Left lobe of liver (tissue), 2 donors: Measurements from ENCODE around the gene COL4A2. TPM values are rescaled to one million over a fixed set of nuclear protein-coding genes. Genes with fewer than 3 reads are reported as not detected.

Source experiments
- ATAC-seq: fragments of 200-7000 bp; cut with Tn5 transposase; one replicate; pipeline ENCODE4 v1.9.1; 2020; ENCODE audit warnings: mild to moderate bottlenecking, moderate library complexity
- DNase-seq: peaks from one replicate; pipeline ENCODE4 v3.0.0-alpha.2; 2020; ENCODE audit warnings: low spot score
- total RNA-seq: library from RNA; stranded (reverse); gene quantifications from one replicate; pipeline ENCODE4 v1.2.1, GENCODE V29; 2021
- donor health status: DM: no; HTN: no; CAD: no; lungs with moderate emphysema.
- donor health status: DM: no; HTN: yes; CAD: no.

Gene COL4A2
- total RNA-seq, 1 donor from 2014 or later: 12.4 TPM

DNA sequence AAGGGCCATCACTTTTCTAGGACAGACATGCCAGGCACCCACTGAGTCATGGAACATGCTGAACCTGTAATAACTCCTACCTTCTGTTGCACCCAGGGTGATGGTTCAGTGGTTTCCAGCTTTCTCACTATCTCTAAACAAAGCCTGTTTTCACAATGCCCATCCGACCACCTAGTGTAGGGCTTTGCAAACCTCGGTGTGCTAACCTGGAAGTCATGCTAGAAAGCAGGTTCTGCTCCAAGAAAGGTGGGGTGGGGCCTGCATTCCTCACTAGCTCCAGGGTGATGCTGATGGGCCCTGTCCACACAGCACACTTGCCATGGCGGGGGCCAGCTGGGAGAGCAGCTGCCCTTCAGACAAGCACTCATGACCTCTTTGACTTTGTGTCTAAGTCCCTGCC lies 43.4 kb downstream of the COL4A2 start:
- ATAC-seq (no peak), DNase-seq (no peak)

- ATAC-seq: no peak
- no peak for DNase-seq
Observed at GRCh38 chr13:110351636-110352420, 44.7 kb downstream of the COL4A2 start.

DNA sequence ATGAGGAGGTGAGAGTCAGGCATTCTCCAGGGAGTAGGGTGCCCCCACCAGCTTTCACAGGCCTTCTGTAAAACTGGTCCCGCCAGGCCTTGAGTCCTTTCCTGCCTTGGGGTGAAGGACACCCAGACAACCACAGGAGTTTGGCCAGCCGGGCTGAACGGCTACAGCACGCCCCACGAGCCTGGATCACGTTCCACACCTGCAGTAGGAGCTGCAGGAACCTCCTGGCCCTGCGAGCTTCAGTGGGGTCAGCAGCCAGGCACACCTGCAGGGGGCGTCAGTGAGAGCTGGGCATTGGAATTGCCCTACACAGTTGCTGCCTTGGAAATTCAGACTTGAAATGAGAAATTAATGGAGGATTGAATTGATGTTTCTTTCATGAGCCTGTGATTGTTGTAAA lies 45.7 kb downstream of the COL4A2 start:
- no peak for ATAC-seq
- no peak for DNase-seq

DNA sequence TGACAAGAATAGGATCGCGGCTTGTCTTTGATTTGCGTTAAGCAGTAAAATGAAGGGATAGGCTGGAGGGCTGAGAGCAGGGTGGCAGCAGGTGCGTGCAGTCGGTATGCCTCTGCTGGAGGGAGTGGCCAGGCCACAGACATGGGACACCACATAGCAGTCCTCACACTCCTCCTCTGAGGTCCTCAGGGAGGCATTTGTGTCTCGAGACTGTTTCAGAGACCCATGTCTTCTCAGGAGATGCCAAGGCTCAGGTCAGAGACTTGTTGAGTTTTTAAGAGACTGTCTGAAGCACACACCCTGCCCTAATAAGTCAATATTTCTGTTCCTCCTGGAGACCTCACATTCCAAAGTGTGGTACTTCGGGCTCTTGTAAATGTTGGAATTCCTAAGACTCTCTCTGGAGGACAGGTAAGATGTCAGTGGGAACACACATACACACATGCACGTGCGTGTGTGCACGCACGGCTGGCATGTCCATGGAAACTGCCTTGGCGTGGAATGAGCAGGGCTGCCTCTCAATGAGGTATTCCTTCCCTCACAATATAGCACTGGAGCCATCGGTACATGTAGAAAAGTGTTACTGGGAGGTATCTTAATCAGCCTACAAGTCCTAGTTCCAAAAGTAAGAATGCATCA lies 46.4 kb downstream of the COL4A2 start:
- ATAC-seq (no peak), DNase-seq (no peak)

DNA sequence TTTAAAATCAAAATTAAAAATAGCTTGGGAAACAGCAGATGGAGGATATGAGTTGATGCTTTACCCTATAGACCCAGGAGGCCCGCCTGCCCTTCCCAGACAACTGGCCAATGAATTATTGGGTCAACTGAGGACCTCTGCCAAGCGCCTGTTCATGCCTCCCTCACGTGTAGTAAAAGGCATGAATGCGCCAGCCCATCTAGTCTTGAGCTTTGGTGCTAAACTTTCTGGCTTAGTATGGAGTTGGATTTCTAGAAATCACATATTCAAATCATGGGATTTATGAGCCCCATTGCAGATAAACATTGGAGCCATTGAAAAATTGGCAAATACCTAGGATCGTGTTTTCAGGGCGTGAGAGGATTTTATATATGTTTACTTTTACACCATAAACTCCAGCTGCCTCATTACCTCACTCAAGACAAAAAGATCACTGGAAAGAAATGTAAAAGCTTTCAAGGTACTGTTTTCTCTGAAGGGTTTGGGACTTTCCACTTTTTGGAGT lies 47.1 kb downstream of the COL4A2 start:
- DNase-seq (no peak), ATAC-seq (no peak)

GRCh38 chr13:110354715-110355473 lies 47.8 kb downstream of the COL4A2 start:
- ATAC-seq: no peak
- no peak for DNase-seq

DNA sequence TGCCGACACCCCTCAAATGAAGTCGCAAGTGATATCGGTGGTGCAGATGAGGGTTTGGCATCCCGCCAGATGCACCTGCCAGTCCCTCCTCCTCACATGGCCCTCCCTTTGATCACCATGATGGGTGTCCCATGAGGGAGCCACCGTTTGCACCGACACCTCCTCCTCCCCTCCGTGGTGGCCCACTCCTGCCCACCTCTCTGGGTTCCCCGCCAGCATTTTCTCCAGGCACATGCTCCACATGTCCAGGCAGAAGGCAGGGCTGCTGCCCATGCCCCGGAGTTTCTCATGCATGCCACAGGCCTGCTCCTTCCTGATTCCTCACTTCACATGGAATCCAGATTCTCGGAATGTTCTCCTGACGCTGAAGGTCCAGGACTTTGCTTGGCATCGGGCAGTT lies 49.3 kb downstream of the COL4A2 start:
- DNase-seq (no peak), ATAC-seq (no peak)

GRCh38 chr13:110358381-110358780 lies 51.3 kb downstream of the COL4A2 start:
- DNase-seq (no peak), ATAC-seq (no peak)

DNA sequence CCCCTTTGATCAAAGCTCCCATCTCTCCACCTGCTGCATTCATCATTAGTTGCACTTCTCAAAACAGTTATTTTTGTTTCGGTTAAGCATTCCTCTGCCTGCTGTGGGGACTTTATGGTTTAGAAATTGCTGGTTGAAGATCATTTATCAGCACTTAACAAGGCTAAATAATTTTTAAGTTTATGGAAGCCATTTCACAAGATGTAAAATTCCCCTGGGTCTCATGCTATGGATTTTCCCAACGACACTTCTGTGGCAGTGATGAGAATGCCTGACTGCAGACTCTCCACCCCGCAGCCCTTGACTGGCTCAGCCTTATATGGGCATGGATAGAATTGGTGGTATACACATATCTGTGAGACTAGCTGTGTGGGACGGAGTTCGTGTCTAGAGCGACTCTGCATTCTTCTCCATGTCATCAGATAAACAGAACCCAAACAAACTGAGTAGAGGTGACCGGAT lies 52.8 kb downstream of the COL4A2 start:
- no peak for ATAC-seq
- DNase-seq: no peak

GRCh38 chr13:110360598-110360997 lies 53.5 kb downstream of the COL4A2 start:
- DNase-seq: no peak
- no peak for ATAC-seq

DNA sequence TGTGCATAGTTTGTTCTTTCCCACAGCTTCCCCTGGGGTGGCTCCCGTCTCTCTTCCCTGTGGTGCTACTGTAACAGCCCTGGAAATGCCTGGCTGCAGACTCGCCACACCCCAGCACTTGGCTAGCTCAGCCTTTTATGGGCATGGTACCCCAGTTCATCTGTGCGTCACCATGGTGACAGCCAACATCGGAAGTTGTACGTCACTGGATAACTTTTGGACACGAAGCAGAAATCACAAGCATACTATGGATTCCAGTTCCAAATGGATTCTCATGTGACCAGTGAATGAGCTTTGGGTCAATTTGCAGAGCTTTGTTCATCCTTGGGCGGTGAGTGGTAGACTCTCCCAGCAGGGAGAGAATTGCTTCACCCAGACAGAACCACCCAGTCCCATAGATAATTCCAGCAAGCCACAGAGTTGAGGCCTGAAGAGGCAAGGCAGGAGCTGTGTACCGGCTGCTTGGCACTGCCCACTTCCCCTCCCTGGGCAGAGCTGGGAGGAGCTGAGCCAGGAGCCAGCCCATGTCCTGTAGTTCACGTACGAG lies 54.4 kb downstream of the COL4A2 start:
- ATAC-seq (peak; percentile 30), DNase-seq (no peak)

DNA sequence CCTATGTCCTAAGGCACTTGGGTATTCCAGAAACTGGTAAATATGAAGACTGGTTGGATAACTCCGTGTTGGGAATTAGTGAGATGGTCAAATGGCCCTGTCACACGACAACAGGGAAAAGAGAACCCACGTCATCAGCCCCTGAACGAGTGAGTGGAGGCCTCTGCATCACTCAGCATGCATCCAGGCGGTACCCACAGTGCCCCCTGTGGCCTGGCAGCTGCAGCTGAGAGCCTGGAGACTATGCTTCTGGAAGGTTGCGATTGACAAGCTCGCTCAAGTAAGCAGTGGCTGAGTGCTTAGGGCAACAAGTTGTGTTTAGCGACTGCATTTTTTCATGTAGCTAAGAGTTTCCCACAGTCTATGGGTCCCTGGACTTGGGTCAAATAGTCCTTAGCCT lies 55.9 kb downstream of the COL4A2 start:
- DNase-seq (no peak), ATAC-seq (no peak)

GRCh38 chr13:110364081-110364480 lies 57.0 kb downstream of the COL4A2 start:
- DNase-seq (no peak), ATAC-seq (no peak)

DNA sequence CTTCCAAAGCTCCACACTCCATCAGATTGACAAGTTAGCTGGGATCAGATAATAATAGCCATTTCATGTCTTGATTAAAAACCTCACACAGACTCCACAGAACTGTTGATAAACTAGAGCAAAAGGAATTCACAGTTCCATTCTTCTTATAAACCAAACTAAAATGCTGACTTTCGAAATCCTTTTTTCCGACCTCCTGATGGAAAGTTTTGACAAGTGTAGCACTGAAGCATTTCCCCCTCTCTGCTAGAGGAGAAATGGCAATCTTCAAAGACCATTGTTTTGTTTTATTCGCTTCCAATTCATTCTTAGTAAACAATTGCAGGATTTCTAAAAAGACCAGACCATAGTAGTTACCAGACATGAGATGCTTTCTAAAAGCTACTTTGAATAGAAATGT lies 58.8 kb downstream of the COL4A2 start:
- ATAC-seq: no peak
- DNase-seq: no peak

DNA sequence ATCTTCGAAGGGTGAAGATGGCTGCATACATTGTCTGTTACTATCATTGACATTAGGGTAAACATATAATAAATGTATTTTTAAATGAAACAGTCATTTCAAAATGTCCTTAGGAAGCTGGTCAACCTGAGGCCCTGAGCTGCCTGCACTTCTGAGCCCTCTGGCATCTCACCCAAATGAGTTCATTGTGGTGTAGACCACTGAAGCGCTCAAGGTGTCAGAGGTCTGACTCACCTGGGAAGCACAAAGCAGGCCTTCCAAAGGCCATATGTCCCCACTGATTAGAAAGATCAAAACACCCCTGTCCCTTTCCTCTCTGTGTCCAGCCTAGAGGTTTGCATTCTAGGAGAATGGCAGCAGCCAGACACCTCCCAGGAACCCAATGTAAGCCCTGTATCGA lies 59.6 kb downstream of the COL4A2 start:
- ATAC-seq (no peak), DNase-seq (no peak)

GRCh38 chr13:110367620-110368019 lies 60.5 kb downstream of the COL4A2 start:
- DNase-seq (no peak), ATAC-seq (no peak)

- DNase-seq: no peak
- ATAC-seq: no peak
Observed at GRCh38 chr13:110368408-110368807, 61.3 kb downstream of the COL4A2 start.

- ATAC-seq (no peak), DNase-seq (no peak)
Observed at GRCh38 chr13:110369400-110369799, 62.3 kb downstream of the COL4A2 start.

DNA sequence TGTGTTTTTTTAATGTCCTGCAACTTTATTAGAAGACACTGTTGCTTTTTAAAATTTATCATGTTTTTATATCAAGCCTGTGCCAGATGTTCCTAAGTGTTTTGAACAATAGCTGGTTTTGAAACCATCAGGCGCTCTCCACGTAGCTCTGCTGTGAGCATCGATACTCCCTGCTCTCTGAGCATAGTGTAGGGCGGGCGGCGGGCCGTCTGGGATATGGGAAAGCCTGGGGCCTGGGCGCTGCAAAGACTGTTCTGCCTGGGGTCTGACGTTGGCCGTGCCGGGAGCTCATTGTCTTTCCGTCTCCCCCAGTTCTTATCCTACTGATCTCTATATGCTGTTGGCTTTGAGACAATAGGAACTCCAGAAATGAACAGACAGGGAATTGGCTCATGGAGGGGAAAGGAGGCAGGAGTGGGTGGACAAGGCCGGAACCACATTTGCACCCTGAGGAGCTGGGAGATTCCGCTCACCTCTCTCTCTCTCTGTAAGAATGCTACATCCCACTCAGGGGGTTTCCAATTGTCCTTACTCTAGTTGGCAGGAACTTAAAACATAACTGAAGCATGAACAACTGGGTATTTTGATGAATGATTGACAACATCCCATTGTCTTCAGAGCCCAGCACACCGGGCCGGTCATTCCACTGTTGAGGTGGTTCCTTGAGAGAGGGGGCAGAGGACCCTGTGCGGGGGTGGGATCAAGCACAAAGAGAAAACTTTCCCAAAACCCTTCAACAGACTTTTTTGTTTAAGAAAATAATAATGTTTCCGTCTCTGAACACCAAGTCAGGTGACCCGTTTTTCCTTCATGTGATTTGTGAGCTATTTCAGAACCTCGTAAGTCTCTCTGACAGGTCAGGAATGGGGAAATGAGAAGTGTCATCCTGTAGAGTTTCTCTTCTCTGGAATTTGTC lies 64.7 kb downstream of the COL4A2 start:
- DNase-seq: no peak
- no peak for ATAC-seq

- DNase-seq: no peak
- no peak for ATAC-seq
Observed at GRCh38 chr13:110372676-110373075, 65.6 kb downstream of the COL4A2 start.
